HG03457 (cell line): Measurements from ENCODE around the gene CTCF.

ENCODE experiments used
- ATAC-seq: cut with Tn5 transposase; IDR thresholded peaks from one replicate; pipeline ENCODE4 v1.9.1; 2021; ENCODE audit warnings: moderate number of reproducible peaks; ENCODE audit not compliant: unreplicated experiment

CTCF gene

DNA sequence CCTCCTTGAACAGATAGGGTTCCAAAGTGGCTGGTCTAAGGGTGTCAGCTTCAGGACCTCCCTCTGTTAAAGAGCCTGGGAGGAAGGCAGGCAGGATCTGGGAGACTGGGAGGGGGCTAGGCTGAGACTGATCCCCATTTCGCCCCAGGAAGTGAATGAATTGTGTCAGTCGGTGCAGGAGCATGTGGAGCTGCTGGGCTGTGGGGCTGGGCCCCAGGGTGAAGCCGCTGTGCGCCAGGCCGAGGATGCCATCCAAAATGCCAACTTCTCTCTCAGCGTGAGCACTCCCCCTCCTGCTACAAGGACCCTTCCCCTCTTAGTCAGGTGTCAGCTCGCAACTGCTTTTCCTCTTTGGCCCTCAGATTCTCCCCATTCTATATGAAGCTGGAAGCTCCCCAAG is 88.7 kb downstream of the CTCF start:
- ATAC-seq = no peak

DNA sequence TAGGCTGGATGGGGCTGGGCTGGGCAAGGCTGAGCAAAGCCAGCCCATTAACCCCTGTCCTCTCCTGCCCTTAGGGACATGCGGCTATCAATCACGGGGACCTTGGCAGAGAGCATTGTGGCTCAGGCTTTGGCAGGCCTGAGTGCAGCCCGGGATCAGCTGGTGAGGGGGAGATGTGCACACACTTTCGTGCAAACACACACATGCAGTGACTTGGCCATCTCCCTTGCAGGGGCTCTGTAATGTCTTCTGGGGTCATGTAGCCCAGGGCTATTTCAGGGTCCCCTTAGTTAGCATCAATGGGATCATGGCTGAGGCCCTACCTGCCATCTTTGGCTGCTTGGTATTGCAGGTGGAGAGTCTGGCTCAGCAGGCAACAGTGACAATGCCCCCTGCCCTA is 89.5 kb downstream of the CTCF start:
- ATAC-seq = no peak

GRCh38 chr16:67652578-67653127 is 90.3 kb downstream of the CTCF start:
- ATAC-seq = no peak

GRCh38 chr16:67653128-67653788 is 90.9 kb downstream of the CTCF start:
- ATAC-seq = no peak

DNA sequence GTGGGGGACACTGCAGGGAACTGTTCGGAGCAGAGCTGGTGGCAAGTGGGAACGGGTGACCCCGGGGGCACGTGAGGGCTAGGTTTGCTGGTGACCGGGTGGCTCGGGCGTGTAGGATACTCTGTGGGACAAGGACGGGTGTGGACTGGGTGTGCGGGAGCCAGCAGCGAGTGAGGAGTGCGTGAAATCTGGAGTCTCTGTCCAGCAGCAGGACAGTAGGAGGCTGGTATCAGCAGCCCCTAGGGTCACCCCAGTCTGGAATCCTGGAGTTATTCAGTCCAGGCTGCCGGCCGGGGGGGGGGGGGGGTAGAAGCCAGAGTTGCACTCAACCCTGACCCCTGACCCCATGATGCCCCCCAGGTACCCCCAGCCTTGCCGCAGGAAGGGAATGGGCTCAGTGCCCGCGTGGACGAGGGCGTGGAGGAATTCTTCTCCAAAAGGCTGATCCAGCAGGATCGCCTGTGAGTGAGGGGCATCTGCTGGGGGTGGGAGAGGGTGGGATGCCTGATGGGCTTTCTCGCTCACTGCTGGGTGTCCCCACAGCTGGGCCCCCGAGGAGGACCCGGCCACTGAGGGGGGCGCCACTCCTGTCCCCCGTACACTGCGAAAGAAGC is 91.6 kb downstream of the CTCF start:
- ATAC-seq = no peak

DNA sequence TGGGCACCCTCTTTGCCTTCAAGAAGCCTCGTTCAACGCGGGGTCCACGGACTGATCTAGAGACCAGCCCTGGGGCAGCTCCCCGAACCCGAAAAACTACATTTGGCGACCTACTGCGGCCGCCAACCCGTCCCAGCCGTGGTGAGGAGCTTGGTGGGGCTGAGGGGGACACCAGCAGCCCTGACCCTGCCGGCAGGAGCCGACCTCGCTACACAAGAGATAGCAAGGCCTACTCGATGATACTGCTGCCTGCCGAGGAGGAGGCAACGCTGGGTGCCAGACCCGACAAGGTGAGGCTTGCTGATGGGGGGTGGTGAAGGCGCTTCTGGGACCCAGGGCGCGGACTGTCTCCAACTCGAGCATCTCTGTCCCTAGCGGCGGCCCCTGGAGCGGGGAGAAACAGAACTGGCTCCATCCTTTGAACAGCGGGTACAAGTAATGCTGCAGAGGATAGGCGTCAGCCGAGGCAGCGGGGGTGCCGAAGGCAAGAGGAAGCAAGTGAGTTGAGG is 92.1 kb downstream of the CTCF start:
- no peak for ATAC-seq

DNA sequence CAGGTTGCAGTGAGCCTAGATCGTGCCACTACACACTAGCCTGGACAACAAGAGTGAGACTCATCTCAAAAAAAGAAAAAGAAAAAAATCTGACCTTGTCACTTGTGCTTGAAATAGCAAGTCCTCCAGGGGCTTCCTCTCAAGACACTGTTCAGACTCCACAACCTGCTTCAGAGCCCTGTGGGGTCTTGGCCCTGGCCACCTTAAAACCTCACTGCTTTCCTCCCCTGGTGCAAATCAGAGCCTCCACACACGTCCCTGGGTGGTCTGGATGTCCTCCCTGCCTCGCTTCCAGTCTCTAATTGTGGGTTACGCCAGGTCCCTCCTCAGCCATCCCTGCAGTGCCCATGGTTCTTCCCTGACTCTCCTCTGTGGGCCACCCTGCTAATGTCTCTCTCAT is 93.0 kb downstream of the CTCF start:
- no peak for ATAC-seq

- no peak for ATAC-seq
Observed at GRCh38 chr16:67656344-67657016, 94.2 kb downstream of the CTCF start.

GRCh38 chr16:67657017-67657608 is 94.8 kb downstream of the CTCF start:
- ATAC-seq = no peak

GRCh38 chr16:67657751-67658518 is 95.6 kb downstream of the CTCF start:
- ATAC-seq = no peak

- ATAC-seq = no peak
Observed at GRCh38 chr16:67658849-67659674, 96.7 kb downstream of the CTCF start.

DNA sequence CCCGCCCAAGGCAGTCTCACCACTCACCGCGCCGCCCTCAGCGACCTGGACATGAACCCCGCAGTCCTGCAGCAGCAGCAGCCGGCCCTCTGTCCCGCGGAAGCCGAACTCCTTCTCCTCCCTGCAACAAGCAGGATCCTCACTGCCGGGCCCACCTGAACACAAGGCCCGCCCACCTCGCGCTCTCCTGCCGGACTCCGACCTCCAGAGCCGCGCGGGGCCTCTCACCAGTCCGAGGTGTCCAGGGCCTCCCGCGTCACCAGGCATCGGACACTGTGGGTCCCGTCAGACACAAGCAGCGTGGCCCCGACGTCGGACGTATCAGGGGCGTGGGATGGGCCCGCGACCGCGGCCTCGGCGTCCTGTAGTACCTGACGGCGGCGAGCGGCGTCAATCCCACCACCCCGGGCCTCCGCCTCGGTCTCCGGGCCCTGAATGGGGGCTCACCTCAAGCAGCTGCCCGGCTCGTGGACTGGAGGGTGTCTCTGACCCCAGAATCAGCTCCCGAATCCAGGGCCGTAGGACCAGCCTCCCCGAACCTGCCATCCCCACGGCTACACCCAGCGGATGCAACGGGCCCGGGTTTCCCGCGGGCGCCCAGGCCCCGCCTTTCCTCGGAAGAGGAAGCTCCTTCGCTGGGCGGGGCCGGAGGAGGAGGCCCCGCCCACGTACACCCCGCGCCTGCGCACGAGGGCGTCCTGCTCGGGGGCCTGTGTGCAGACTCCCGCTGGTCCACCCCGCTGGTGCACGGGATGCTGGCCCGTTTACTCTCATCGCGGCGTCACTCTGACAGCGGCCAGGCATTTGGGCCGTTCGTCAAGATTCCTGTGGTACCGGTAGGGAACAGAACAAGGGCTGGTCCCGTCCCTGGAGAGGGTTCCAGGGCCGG is 97.6 kb downstream of the CTCF start, which contains the start of gene ACD:
Gene ACD, minus strand, starts transcription at position 586 of the 889 bp plus-strand sequence. Its CDS starts 40 bp downstream, at position 546.
- ATAC-seq = peak; percentile 39

DNA sequence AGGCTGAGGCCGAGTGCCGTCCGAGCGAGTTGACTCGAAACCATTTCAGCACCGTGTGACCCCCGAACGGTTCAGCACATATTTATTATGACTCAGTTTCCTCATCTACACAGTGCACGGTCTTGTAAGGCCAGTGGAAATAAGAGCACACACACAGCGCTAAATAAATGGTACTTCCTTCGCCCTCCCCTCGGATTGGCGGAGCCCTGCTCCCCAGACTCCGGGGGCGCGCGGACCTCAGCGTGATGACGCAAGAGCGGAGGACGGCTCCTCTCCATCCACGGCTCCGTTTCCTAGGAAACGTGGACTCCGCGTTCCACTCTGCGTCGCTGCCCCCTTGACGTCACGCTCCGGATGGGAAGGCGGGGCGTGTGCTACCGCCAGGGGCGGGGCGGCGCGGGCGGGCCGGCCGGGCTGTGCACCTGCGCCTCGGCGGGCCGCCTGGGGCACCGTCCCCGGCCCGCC is 98.3 kb downstream of the CTCF start, which contains the start of gene PARD6A:
Gene PARD6A, plus strand, starts transcription at position 397 of the 465 bp plus-strand sequence. CDS start 79 bp downstream, outside the sequence.
- ATAC-seq = peak; percentile 56

DNA sequence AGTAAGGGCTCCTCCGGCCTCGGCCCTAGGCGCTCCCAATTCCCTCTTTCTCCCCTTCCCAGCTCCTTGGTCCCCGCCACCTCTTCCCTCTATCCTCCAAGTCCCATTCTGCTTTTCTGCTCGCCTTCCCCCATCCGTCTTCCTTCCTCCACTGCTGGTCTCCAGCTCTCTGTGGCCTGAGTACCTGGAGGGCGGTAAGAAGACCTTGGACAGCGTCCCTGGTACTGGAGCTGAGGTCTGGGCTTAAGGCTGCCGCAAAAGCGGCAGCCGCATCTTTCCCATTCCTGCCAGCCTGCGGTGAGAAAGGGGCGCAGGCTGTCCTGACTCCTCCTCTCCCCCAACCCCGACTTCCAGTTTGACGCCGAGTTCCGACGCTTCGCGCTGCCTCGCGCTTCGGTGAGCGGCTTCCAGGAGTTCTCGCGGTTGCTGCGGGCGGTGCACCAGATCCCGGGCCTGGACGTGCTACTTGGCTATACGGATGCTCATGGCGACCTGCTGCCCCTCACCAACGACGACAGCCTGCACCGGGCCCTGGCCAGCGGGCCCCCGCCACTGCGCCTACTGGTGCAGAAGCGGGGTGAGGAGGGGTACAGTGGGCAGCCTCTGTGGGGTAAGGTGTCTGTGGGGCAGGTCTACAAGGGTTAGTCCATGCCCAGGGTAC is 98.9 kb downstream of the CTCF start:
- no peak for ATAC-seq

- no peak for ATAC-seq
Observed at GRCh38 chr16:67661886-67662652, 99.7 kb downstream of the CTCF start.

GRCh38 chr16:67662653-67663010 is 100.3 kb downstream of the CTCF start:
- no peak for ATAC-seq
